ENCODE results near the gene DHRS13. TPM values are rescaled to one million over a fixed set of nuclear protein-coding genes. Genes with fewer than 3 reads are reported as not detected.
"Not testable (repeated sequence)": the region's sequence is repeated elsewhere in the genome, so short reads cannot be mapped to it uniquely, and the experiment has no call there.

Gene DHRS13
- total RNA-seq, 1 donor from 2014 or later: 9.6 TPM

DNA sequence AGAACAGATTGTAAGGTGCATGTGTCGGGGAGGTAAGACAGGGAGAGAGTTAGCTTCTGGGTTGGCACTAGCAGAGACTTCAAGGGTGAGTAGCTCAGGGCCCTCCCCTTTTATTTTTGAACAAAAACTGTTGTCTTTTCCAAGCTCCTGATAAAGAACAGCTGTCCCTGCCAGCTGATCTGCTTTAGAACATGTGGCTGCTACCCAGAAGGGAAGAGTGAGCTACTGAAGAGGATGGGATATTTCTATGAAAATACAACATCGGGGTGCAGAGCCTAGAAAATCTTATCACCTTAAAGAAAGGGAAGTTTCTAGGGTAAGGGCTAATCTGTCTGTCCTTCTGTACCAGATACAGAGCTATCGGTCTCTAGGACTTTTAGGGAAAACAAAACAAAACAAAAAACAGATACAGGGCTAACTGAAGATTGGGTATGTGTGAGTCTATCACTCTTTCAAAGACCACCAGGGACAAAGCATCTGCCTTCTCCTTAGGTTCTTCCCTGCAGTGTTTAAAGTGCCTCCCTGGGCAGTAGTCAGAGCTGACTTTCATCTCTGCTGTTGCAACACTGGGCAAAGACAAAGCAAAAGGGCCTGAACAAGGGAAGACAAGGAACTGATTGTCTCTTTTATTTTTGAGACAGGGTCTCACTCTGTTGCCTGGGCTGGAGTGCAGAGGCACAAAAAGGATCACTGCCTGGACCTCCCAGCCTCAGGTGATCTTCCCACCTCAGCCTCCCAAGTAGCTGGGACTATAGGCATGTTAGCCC is 5.0 kb upstream of the DHRS13 start:
- DNase-seq (ENCODE audit: low spot score) (no peak), ATAC-seq (peak; percentile 34)
- intact Hi-C loops (cut with DNase I): loop anchor here (5.0 kb wide), 1 partner anchor 146 kb away; no protein-coding TSS in a partner anchor

DNA sequence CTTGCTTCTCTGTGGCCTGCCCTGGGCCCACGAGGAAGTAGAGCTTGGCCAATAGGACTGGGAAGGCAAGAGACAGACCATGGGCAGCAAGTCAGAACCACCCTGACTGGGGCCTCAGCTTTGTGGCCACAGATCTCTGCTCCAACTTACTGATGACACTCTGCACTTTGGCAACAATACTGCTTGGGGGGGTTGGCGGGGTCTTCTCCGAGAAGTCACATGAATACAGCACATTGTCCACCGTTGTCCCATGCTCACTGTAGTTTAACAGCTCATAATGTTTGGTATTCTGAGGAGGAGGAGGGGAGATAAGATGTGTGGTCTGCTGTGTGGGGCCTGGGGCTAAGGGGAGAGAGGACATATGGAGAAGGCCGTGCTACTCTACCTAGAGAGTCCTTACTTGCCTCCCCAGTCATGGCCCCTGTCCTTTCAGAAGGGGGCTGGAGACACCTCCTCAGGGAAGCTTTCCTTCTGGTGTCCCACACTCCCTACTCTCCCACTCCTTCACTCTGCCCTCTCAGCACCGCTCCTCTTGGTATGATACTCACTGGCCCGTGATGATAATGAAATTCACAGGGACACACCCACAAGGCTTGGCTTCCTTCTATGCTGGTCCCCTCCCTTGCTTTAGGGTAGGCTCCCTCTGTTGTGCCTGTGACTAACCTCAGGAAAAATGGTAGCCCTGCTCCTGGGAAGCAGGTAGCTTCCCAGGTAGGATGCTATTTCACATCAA is 4.0 kb upstream of the DHRS13 start:
- ATAC-seq: no peak
- DNase-seq (ENCODE audit: low spot score): peak; percentile 50
- intact Hi-C loops (cut with DNase I): loop anchor here (5.0 kb wide), 1 partner anchor 145 kb away; no protein-coding TSS in a partner anchor

DNA sequence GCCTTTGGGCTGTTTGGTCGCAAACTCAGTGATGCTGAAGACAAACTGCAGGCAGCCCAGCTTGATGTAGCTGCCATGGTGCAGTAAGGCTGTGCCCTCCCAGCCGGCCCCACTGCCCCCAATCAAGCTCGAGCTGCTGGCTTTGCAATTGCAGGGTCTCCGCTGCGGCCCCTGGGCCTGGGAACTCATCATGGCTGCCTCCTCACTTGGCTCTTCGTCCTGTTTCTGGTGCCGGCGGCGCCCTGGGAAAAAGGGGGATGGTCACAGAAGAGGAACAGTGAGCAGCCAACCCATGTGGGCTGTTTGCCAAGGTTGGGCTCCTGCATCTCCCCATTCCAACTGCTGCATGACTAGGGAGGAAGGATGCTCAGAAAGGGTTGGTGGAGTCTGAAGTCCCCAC is 3.4 kb upstream of the DHRS13 start:
- intact Hi-C loops (cut with DNase I): loop anchor here (5.0 kb wide), 1 partner anchor 144 kb away; no protein-coding TSS in a partner anchor
- DNase-seq (ENCODE audit: low spot score): peak; percentile 60
- ATAC-seq: no peak

DNA sequence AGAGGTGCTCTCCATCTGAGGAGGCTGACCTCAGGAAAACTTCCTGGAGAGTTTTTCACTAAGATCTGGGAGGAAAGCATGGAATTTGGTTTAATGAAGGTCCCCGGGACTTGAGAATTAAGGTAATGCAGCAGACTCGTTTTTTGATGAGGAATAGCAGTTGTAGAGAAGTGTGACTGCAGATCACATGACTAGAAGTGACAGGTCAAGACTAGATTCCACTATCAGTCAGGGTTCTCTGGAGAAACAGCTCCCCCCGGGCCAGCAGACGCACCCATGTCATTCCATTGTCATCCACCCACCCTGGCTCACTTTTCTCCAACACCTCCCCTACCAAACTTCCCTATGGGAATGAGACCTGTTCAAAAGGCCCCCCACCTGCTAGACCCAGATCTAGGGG is 1.9 kb upstream of the DHRS13 start:
- DNase-seq (ENCODE audit: low spot score) (peak; percentile 36), ATAC-seq (no peak)
- intact Hi-C loops (cut with DNase I): loop anchor here (5.0 kb wide), 1 partner anchor 142 kb away; no protein-coding TSS in a partner anchor

DNA sequence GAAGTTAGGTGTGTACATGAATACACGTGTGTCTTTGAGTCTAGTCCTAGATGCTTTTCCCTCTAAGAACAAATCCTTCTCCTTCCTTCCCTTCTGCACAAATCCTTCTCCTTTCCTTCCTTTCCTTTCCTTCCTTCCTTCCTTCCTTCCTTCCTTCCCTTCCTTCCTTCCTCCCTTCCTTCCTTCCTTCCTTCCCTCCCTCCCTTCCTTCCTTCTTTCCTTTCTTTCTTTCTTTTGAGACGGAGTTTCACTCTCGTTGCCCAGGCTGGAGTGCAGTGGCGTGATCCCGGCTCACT is 615 bp upstream of the DHRS13 start:
- DNase-seq (ENCODE audit: low spot score); intact Hi-C loops (cut with DNase I); ATAC-seq: not testable (repeated sequence)

DNA sequence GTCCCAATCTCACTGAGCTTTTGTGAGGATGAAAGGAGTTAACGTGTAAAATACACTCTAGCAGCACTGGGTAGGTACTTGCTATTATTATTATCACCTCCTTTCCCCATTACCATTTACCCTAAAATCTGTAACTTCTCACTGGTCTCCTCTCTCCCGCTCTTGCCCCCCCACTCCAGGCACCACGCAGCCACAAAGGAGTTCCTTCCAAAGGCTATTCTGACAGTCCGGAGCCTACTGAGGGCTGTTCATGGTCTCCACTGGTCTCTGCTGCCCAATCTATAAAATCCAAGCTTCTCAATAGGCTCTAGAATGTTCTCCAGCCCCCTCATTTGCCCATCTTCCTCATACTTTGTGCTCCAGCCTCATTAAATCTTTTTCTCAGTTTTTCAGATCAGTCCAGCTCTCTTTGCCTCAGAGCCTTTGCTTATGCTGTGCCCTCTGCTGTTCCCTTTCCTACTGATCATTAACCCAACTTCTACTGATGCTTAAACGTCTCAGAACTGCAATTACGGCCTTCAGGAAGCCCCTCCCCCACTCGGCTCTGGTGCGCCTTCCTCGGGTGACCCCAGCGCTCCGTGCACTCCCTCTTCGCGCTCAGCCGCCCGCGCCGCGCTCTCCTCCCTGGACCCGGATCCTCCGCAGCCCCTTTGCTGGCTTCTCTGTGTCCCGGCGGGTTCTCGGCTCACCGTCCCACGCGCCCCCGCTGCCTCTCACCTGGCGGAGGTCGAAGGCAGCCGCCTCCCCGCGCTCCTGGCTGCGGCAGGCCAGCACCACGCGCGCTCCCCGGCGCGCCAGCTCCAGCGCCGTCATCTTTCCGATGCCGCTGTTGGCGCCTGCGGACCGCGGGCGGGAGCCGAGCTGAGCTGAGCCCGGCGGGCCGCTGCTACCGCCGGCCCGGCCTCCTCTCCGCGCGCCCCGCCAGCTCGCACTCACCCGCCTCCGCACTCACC is 737 bp downstream of the DHRS13 start:
- DNase-seq (ENCODE audit: low spot score) (peak; percentile 64), ATAC-seq (peak; percentile 12)
- intact Hi-C loops (cut with DNase I): no loop called here

DNA sequence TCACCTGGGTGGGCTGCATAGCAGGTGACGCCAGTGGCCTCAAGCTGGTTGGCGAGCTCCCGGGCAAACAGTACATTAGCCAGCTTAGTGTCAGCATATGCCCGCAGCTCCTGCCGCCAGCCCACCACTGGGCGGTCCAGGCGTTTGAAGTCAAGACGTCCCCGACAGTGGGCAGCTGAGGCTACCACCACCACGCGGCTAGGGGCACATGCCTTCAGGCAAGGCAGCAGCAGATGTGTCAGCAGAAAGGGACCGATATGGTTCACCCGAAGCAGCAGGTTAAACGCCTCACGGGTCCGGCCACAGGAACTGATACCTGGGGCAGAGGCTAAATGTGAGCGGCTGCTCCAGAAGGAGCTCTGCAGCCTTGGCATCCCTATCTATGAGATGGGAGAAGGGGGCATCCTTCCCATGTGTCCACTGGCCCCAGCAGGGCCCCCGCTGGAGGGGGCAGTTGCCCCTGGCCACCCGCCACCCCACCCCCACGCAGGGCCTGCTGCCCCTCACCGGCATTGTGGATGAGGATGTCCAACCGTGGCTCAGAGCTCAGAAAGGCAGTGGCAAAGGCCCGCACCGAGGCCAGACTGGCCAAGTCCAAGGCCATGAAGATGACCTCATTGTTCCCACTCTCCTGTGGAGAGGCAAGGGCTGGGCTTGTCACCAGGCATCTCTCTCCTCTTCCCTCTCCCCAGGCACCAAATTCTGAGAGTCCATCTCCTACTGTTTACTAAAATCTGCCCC is 1.7 kb downstream of the DHRS13 start:
- DNase-seq (ENCODE audit: low spot score) (peak; percentile 55), ATAC-seq (no peak)
- intact Hi-C loops (cut with DNase I): no loop called here

DNA sequence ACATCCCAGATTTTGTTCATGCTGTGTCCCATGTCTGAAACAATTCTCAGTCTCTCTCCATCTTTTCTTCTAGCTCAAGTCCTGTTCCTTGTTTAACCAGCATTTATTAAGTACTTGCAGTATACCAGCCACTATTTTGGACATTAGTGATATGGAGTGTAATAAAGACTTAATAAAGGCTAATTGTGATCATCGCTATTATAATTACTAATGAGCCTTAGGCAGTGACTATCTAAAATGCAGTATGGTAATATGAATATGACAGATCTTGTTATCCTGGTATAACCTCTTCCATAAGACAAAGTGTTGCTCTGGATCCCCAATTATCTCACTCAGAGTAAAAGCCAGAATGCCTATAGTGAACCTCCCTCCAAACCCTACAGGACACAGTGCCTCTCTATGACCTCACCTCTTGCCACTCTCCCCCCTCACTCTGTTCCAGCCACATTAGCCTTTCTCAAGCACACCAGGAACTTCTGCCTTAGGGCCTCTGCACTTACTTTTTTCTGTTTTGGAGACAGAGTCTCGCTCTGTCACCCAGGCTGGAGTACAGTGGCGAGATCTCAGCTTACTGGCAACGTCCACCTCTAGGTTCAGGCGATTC is 3.6 kb downstream of the DHRS13 start:
- ATAC-seq (no peak), DNase-seq (ENCODE audit: low spot score) (no peak)
- intact Hi-C loops (cut with DNase I): no loop called here

DNA sequence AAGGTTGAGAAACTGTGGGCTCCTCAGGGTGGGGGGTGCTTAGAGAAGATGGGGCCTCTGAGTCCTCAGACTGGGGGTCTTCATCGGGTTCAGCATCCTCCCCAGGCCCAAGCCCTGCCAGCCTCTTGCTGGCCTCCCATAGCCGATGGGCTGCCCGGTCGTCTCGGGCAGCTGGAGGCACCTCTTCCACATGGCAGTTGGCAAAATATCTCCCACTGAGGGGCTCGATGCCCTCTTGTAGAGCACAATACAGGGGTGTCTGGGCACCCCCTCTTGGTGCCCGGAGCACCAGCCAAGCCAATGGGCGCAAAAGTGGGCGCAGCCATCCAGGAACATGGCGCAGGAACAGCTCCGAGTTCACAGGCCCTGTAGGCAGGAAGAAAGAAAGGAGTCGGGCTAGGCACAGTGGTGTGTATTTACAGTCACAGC is 4.3 kb downstream of the DHRS13 start:
- intact Hi-C loops (cut with DNase I): no loop called here
- no peak for DNase-seq (ENCODE audit: low spot score)

DNA sequence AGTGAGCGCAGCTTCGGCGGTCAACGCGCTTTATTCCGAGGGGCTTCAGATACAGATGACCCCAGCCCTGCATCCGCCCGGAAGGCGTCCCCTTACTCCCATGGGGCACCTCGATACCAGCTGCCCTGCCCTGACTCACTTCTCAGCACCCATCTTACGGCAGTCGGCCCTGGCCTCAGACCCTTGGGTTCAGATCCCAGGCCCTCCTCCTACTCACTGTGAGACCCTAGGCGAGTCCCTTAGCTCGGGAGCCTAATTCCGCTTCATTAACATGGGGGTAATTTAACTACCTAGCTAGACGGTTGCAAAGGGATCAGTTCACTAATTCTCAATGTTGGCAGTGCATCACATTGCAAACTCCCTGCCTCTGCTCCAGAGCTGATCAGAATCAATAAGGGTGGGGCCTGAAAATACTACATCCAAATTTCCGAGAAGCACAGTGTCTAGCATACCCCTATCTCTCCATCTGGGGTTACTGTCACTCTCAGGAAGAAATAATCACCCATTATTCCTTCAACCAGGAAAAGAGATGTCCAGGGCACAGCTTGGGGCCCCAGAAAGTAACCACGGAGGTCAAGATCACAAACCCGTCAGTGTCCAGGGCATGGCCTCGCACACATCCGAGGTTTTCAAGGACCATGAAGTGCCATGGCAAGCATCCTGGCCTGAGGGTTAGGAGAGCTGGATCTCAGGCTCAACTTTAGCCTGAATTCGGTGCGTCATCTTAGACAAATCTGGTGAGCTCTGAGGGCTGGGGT is 4.9 kb downstream of the DHRS13 start:
- intact Hi-C loops (cut with DNase I): no loop called here
- DNase-seq (ENCODE audit: low spot score) (no peak), ATAC-seq (no peak)

More for the DNA sequence above, 4.3 kb downstream of the DHRS13 start:
- no peak for ATAC-seq

DNA sequence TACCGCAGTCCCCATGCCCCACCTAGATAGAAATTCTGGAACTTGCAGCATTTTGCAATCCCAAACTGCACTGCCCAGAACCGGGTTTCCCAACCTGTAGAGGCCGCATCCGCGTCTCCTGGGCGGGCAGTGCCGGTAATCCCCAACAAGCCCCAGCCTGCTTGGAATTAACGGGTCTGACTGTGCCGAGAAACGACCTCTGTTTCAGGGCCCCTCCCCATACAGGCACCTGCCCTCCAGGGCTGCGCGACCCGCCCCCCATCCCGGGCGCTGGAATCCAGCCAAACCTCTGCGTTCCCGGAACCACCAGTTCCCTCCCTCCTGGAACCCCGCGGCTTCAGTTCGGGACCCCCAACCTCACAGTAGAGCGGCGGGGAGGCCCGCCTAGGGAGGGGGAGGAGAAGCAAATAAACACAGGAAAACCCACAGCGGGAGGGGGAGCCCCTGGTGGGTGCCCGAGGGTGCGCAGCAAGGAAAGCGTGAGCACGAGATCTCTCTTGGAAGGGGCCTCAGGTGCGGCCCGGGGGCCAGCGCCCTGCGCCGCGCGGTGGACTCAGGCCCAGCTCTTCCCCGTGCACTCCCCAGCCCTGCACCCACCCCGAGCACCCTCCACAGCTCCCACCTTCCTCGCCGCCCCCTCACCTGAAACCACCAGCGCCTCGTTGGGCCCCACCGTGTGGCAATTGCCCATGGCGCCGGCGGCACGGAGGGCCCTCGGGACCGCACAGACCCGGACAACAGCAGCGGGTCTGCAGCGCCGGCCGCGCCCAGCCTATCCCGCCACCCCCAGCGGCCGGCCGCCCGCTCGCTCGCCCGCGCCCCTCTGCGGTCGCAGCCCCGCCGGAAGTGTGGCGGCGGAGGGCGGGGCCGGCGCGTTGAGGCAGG is 5.8 kb downstream of the DHRS13 start, which contains the start of gene FLOT2:
TSS of gene FLOT2 (minus strand) at position 850 of the 885 bp plus-strand sequence. CDS start at position 691, 159 bp downstream.
- intact Hi-C loops (cut with DNase I): no loop called here
- peak; percentile 82 for DNase-seq (ENCODE audit: low spot score)
- ATAC-seq: peak; percentile 87

DNA sequence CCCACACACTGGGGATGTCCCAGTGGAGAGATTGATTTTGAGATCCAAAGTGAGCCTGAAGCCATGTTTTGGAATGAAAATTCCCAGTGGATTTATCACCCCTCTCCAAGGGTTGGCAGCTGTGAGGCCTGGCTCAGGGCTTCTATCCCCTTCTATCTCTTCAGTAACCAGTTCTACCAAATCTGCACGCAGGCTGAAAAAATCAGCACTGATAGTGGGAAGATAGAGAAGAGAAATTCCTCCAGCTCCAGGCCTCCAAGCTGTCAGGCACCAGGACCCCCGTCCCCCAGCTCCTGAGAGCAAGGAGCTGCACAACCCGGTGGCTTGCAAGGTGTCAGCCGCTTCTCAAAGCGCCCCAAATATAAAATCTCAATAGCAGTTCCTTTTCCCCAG is 6.4 kb downstream of the DHRS13 start:
- intact Hi-C loops (cut with DNase I): no loop called here
- ATAC-seq: peak; percentile 2

DNA sequence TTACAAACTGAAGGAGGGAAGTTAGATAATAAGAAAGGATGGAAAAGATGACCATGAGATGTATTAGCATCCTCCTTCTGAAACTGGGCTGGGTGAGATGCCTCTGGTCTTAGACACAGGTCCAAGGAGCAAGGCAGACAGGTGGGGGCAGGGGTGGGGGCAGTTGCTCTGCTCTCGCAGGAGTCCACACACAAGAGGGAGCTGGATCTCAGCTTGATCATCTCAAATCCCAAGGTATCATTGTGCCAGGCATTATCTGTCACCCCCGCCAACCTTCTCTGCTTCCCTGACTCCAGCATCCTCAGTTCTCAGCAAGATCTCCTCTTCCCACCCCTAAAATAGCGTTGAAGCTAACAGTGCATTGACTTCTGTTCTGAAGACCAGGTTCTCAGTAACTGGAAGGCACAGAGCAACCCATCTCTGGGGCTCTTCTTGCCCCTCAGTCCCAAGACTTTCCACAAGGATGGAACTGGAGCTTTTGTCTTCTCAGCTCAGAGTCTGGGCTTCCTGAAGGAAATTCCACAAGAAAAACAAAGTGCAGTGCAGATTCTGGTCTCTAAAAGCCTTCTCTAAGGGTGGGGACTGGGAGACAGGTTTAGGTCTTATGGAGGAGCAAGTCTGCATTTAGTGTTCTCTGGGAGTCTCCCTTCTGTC is 7.0 kb downstream of the DHRS13 start:
- ATAC-seq (no peak), DNase-seq (ENCODE audit: low spot score) (no peak)
- intact Hi-C loops (cut with DNase I): no loop called here

More for the DNA sequence above, 6.4 kb downstream of the DHRS13 start:
- no peak for DNase-seq (ENCODE audit: low spot score)

DNA sequence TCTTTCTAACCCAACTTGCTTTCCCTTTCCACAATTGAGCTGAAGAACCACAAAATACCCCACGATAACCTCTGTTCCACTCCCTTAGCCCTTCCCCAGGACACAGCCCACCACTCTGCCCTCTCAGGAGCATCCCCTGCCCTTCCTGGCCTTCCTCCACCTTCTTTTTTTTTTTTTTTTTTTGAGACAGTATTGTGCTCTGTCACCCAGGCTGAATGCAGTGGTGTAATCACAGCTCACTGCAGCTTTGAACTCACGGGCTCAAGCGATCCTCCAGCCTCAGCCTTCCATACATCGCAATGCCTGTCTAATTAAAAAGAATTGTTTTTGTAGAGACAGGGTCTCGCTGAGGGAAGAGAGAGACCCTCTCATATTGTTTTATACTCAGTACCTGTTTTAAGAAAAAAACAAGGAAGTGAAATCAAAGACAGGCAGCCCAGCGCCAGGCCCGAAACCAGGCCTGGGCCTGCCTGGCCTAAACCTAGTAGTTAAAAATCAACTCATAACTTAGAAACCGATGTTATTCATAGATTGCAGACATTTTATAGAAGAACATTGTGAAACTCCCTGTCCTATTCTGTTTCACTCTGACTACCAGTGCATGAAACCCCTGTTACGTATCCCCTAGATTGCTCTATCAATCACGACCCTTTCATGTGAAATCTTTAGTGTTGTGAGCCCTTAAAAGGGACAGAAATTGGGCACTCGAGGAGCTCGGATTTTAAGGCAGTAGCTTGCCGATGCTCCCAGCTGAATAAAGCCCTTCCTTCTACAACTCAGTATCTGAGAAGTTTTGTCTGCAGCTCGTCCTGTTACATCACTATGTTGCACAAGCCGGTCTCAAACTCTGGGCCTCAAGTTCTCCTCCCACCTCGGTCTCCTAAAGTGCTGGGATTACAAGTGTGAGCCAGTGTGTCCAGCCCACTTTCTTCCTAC is 9.4 kb downstream of the DHRS13 start:
- ATAC-seq; intact Hi-C loops (cut with DNase I); DNase-seq (ENCODE audit: low spot score): not testable (repeated sequence)

DNA sequence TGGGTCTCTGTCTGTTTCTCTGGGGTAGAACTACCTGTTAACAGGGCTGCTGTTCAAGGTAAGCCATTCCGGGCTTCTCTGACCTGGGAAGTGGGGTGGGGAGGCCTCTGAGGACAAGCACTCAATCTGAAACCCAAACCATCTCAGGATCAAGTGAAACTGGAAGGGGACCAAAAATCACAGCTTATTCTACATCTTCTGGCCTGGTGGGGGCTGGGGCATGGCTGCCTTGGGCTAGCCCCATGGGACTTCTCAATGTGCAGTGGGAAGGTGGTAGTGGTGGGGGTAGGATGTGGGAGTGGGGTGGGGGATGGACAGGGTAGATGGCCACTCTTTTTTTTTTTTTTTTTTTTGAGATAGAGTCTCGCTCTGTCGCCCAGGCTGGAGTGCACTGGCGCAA is 10.9 kb downstream of the DHRS13 start:
- intact Hi-C loops (cut with DNase I): no loop called here
- DNase-seq (ENCODE audit: low spot score): no peak
- no peak for ATAC-seq
